Measurements from ENCODE around the gene ZBTB37.
A peak's percentile ranks its signal among the peaks of the same experiment; 100 is the strongest.
"Not testable (repeated sequence)": the region's sequence is repeated elsewhere in the genome, so short reads cannot be mapped to it uniquely, and the experiment has no call there.

The ZBTB37 gene, protein sequence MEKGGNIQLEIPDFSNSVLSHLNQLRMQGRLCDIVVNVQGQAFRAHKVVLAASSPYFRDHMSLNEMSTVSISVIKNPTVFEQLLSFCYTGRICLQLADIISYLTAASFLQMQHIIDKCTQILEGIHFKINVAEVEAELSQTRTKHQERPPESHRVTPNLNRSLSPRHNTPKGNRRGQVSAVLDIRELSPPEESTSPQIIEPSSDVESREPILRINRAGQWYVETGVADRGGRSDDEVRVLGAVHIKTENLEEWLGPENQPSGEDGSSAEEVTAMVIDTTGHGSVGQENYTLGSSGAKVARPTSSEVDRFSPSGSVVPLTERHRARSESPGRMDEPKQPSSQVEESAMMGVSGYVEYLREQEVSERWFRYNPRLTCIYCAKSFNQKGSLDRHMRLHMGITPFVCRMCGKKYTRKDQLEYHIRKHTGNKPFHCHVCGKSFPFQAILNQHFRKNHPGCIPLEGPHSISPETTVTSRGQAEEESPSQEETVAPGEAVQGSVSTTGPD

GRCh38 chr1:173868266-173869020, at the start of gene ZBTB37:
Gene ZBTB37, plus strand, starts transcription at chr1:173868380. Its CDS starts 1,846 bp downstream, at chr1:173870226.
- Mint-ChIP-seq H3K27ac (peak within 1 kb of the TSS; percentile 96), H3K9me3 (no peaks in the 10 kb centered on the region), H3K36me3 (peaks cover 53% of the 10 kb centered on the region), H3K27me3 (no peaks in the 10 kb centered on the region), H3K4me3 (peak within 1 kb of the TSS; percentile 93), H3K4me1 (peaks cover 76% of the 10 kb centered on the region)
- peak; percentile 97 for DNase-seq
- CTCF ChIA-PET = interaction anchor here (0.6 to 1.9 kb wide), 2 partner anchors 439 to 960 kb away, joined by 3 to 10 read pairs; no protein-coding TSS in a partner anchor

DNA sequence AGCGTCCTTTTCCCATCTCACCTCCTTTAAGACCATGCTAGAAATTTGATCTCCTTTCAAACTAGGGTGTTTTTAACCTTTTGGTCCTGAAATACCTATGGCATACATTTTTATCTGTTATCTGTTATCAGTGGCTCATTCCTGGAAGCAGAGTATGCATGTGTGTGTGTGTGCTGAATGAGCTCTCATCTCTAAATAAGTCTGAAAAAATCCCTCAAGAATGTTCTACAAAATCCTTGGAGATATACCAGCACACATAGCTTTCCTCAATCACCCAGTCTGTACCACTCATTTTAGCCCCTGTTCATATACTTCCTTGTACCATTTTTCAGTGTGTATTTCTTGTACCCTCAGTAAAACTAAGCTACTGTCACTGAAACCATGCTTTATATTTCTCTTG, 49.7 kb upstream of the ZBTB37 start:
- Mint-ChIP-seq H3K27ac (no peak overlapping the region), H3K27me3 (no peaks in the 10 kb centered on the region), H3K4me3 (no peak overlapping the region), H3K9me3 (no peaks in the 10 kb centered on the region), H3K36me3 (peaks cover 69% of the 10 kb centered on the region), H3K4me1 (peaks cover 55% of the 10 kb centered on the region)
- CTCF ChIA-PET = interaction anchor here (0.6 to 1.3 kb wide), 2 partner anchors 88 to 389 kb away, joined by 3 to 4 read pairs; no protein-coding TSS in a partner anchor
- no peak for DNase-seq

DNA sequence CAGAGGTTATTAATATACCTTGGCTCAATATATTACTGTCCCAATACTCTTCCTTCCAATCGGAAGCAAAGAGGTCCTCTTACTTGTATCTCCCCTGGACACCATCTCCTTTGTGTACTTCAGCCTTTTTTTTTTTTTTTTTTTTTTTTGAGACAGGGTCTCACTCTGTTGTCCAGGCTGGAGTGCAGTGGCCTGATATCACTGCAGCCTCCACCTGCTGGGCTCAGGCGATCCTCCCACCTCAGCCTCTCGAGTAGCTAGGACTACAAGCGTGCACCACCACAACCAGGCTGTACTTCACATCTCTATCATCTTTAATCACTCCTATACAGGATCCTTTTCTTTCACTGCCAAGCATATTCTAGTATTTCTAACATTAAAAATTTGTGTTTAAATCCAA, 46.5 kb upstream of the ZBTB37 start:
- no peaks in the 10 kb centered on the region for H3K27me3 Mint-ChIP-seq
- no peak overlapping the region for H3K4me3 Mint-ChIP-seq
- DNase-seq = no peak
- H3K27ac Mint-ChIP-seq = no peak overlapping the region
- no peaks in the 10 kb centered on the region for H3K9me3 Mint-ChIP-seq
- H3K36me3 Mint-ChIP-seq = peaks cover 49% of the 10 kb centered on the region
- peaks cover 56% of the 10 kb centered on the region for H3K4me1 Mint-ChIP-seq
- CTCF ChIA-PET = no interaction called here

- Mint-ChIP-seq H3K27me3 (no peaks in the 10 kb centered on the region), H3K36me3 (peaks cover 39% of the 10 kb centered on the region), H3K4me3 (peak overlapping the region; percentile 85), H3K4me1 (peaks cover 64% of the 10 kb centered on the region), H3K27ac (peak overlapping the region; percentile 98), H3K9me3 (no peaks in the 10 kb centered on the region)
- CTCF ChIA-PET = interaction anchor here (6.9 kb wide), 1 partner anchor 394 kb away, joined by 55 read pairs; no protein-coding TSS in a partner anchor
- DNase-seq = no peak
These were observed 44.3 kb upstream of the ZBTB37 start for GRCh38 chr1:173823781-173824314.

DNA sequence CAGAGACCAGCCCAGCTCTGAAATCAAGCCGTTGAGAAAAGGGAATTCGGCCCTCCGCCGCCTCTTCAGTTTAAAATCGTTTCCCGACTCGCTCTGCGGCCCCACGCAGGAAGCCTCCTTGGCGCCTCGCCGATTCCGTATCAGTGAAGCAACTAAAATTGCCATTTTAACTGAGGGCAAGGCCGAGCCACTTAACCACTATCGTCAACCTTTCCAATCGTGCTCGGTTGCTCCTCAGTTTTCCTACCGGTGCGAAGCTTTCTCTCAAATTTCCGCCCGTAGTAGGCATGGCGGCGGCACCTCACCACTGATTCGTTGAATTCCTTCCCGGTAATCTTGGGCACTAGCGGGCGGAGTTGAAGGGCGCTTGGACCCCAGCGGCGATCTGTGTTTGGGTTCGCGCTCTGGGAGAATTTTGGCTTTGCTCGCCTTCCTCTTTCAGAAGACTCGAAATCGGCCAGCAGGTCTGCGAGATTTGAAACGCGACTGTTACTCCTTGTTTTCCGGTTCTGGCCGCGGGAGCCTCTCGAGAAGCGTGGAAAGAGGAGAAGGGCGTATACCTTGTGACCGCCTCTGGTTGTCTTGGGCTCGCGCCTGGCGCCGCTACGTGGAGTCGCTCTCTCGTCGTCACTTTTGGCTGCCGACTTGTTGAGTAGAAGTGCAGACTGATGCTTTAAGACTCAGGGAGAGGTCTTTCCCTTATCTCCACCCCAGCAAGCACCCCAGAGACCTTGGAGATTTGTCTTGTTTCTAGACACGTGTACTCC, 43.7 kb upstream of the ZBTB37 start, which contains the start of the genes CENPL and DARS2:
Gene CENPL (minus strand): TSS at position 569 of the 767 bp plus-strand sequence. CDS start 13,584 bp downstream, outside the sequence.
Gene DARS2 (plus strand): TSS at position 359 of the 767 bp plus-strand sequence. CDS start 557 bp downstream, outside the sequence.
- CTCF ChIA-PET = interaction anchor here (0.8 to 6.9 kb wide), 2 partner anchors 395 to 404 kb away, joined by 3 to 55 read pairs; no protein-coding TSS in a partner anchor
- peak; percentile 95 for DNase-seq
- H3K4me1 Mint-ChIP-seq = peaks cover 67% of the 10 kb centered on the region
- no peaks in the 10 kb centered on the region for H3K27me3 Mint-ChIP-seq
- H3K36me3 Mint-ChIP-seq = peaks cover 42% of the 10 kb centered on the region
- H3K4me3 Mint-ChIP-seq = peak within 1 kb of the TSS; percentile 85
- H3K9me3 Mint-ChIP-seq = no peaks in the 10 kb centered on the region
- peak within 1 kb of the TSS; percentile 98 for H3K27ac Mint-ChIP-seq

- Mint-ChIP-seq H3K27me3 (no peaks in the 10 kb centered on the region), H3K27ac (no peak overlapping the region), H3K36me3 (peaks cover 31% of the 10 kb centered on the region), H3K4me1 (peaks cover 43% of the 10 kb centered on the region), H3K4me3 (no peak overlapping the region), H3K9me3 (no peaks in the 10 kb centered on the region)
- no peak for DNase-seq
- CTCF ChIA-PET = interaction anchor here (1.4 to 6.9 kb wide), 2 partner anchors 392 to 398 kb away, joined by 3 to 55 read pairs; no protein-coding TSS in a partner anchor
These were observed 40.6 kb upstream of the ZBTB37 start for GRCh38 chr1:173827611-173828010.

GRCh38 chr1:173832748-173833147, 35.4 kb upstream of the ZBTB37 start:
- Mint-ChIP-seq H3K27ac (no peak overlapping the region), H3K36me3 (peaks cover 28% of the 10 kb centered on the region), H3K9me3 (no peaks in the 10 kb centered on the region), H3K4me1 (peaks cover 7% of the 10 kb centered on the region), H3K27me3 (no peaks in the 10 kb centered on the region), H3K4me3 (no peak overlapping the region)
- DNase-seq = no peak
- CTCF ChIA-PET = no interaction called here

GRCh38 chr1:173852105-173852504, 16.1 kb upstream of the ZBTB37 start:
- no peak for DNase-seq
- Mint-ChIP-seq H3K36me3 (peaks cover 38% of the 10 kb centered on the region), H3K4me1 (no peaks in the 10 kb centered on the region), H3K27ac (no peak overlapping the region), H3K9me3 (no peaks in the 10 kb centered on the region), H3K4me3 (no peak overlapping the region), H3K27me3 (no peaks in the 10 kb centered on the region)
- CTCF ChIA-PET = interaction anchor here (0.6 kb wide), 1 partner anchor 8 kb away, joined by 3 read pairs; no protein-coding TSS in a partner anchor

- no peaks in the 10 kb centered on the region for H3K4me1 Mint-ChIP-seq
- no peak overlapping the region for H3K27ac Mint-ChIP-seq
- no peak for DNase-seq
- CTCF ChIA-PET = no interaction called here
- no peaks in the 10 kb centered on the region for H3K9me3 Mint-ChIP-seq
- no peak overlapping the region for H3K4me3 Mint-ChIP-seq
- H3K27me3 Mint-ChIP-seq = no peaks in the 10 kb centered on the region
- peaks cover 44% of the 10 kb centered on the region for H3K36me3 Mint-ChIP-seq
These were observed 15.1 kb upstream of the ZBTB37 start for GRCh38 chr1:173853074-173853473.

GRCh38 chr1:173856014-173856413, 12.2 kb upstream of the ZBTB37 start:
- CTCF ChIA-PET = no interaction called here
- peaks cover 48% of the 10 kb centered on the region for H3K36me3 Mint-ChIP-seq
- no peaks in the 10 kb centered on the region for H3K9me3 Mint-ChIP-seq

GRCh38 chr1:173856903-173857302, 11.3 kb upstream of the ZBTB37 start:
- Mint-ChIP-seq H3K4me3 (no peak overlapping the region), H3K4me1 (peaks cover under 1% of the 10 kb centered on the region), H3K9me3 (no peaks in the 10 kb centered on the region), H3K27me3 (no peaks in the 10 kb centered on the region), H3K27ac (no peak overlapping the region), H3K36me3 (peaks cover 46% of the 10 kb centered on the region)
- CTCF ChIA-PET = no interaction called here
- no peak for DNase-seq

More at GRCh38 chr1:173856014-173856413, 12.2 kb upstream of the ZBTB37 start:
- H3K27ac Mint-ChIP-seq = no peak overlapping the region
- no peak overlapping the region for H3K4me3 Mint-ChIP-seq
- H3K27me3 Mint-ChIP-seq = no peaks in the 10 kb centered on the region
- no peak for DNase-seq
- no peaks in the 10 kb centered on the region for H3K4me1 Mint-ChIP-seq

GRCh38 chr1:173857363-173857917, 10.7 kb upstream of the ZBTB37 start:
- CTCF ChIA-PET = no interaction called here
- Mint-ChIP-seq H3K27ac (no peak overlapping the region), H3K9me3 (no peaks in the 10 kb centered on the region), H3K4me3 (no peak overlapping the region), H3K4me1 (peaks cover 2% of the 10 kb centered on the region), H3K36me3 (peaks cover 47% of the 10 kb centered on the region), H3K27me3 (no peaks in the 10 kb centered on the region)
- no peak for DNase-seq

GRCh38 chr1:173859547-173859946, 8.6 kb upstream of the ZBTB37 start:
- peaks cover 53% of the 10 kb centered on the region for H3K36me3 Mint-ChIP-seq
- H3K27me3 Mint-ChIP-seq, H3K9me3 Mint-ChIP-seq, H3K4me3 Mint-ChIP-seq, DNase-seq, H3K27ac Mint-ChIP-seq, CTCF ChIA-PET: not testable (repeated sequence)
- H3K4me1 Mint-ChIP-seq = peaks cover 15% of the 10 kb centered on the region
